CD4-positive, alpha-beta T cell treated with Interleukin-17A for 1 hour (primary cell): ENCODE results near the gene TGFBR3.
A peak's percentile ranks its signal among the peaks of the same experiment; 100 is the strongest.

Experiments
- DNase-seq: peaks from one replicate; pipeline ENCODE4 v3.0.0-alpha.2; 2020

TGFBR3 gene

GRCh38 chr1:91707114-91707889 is 178.6 kb downstream of the TGFBR3 start:
- no peak for DNase-seq

- DNase-seq = no peak
Observed at GRCh38 chr1:91706140-91706957, 179.6 kb downstream of the TGFBR3 start.

DNA sequence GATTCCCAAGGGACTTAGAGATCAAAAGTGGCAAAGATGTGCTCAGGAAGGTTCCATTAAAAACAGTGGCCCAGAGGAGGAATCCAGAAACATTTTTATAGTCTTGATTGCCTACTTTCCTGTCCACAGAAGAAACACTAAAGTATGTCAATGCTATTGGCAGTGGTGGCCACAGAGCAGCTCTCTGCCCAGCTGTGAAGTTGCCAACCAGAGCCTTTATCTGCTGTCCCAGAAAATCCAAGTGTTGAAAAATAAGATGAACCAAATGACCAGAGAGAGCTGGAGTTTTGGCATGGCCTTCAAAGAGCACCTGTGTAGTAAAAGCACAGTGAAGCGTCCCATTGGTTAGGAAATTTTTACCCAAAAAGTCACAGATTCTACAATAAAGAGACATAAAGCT is 181.2 kb downstream of the TGFBR3 start:
- no peak for DNase-seq

GRCh38 chr1:91703095-91703494 is 182.9 kb downstream of the TGFBR3 start:
- DNase-seq = no peak

GRCh38 chr1:91701472-91701869 is 184.5 kb downstream of the TGFBR3 start:
- no peak for DNase-seq

DNA sequence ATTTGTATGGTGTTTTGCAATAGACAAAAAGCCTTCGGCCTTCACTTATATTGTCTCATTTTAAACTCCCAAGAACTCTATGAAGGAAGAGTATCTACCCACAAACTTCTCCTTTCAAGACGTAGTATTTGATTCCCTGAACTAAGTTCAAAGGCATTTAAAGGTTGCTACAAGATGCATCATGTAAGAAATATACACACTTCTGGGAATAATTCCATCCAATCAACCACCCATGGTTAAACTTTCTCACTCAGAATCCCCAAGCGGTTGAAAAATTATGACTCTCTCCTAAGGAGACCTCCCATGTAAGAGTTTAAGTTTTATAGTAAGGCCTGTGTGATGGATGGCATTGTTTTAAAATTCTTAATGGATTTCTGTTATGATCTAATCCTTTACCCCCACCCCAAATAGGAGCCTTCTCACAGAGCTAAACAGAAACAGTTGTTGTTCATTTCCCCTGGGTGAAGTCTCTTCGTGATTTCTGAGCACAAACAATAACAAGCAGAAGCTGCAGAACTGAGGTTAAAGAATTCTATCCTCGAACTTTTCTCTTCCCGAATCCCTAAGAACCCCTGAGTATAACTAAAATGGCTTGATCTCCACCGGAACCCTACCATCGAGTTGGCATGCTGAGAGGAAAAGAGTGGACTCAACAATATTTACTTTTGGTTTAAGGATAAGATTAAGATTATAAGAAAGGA is 185.0 kb downstream of the TGFBR3 start:
- DNase-seq = no peak

- no peak for DNase-seq
Observed at GRCh38 chr1:91700332-91700731, 185.6 kb downstream of the TGFBR3 start.

GRCh38 chr1:91699339-91699974 is 186.5 kb downstream of the TGFBR3 start:
- DNase-seq = no peak

DNA sequence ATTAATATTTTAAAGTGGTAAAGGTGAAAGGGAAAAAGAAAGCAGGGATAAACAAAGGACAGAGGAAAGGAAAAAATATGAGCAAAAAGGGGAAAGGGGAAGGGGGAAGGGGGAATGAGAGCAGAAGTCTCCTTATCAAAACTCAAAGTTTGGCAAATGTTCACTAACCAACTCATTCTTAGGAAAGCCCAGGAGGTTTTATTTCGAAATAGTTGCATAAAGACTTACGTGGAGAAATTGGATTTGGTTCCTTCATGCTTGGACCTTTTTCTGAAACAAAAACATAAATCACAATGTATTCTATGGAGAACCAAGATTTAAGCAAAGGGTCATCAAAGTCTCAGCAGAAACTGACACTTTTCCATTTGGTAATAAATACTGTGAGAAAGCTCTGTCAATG is 188.1 kb downstream of the TGFBR3 start:
- DNase-seq = no peak

DNA sequence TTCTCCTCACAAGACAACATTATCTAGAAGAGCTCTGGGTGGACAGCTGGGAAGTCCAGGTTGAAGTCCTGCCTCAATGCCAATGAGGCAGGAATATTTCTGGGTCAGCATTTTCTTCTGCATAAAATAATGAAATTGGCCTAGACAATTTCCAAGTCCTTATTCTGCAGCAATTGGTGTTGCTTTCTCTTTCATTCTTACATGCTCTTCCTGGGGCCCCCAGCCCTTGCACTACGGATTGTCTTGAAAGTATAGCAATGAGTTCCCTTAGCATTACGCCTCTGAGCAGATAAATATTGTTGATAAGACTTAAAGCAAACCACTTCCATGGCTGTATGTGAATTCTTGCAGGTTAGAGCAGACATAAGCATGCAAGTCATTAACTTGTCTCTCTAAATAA is 188.5 kb downstream of the TGFBR3 start:
- peak; percentile 60 for DNase-seq

DNA sequence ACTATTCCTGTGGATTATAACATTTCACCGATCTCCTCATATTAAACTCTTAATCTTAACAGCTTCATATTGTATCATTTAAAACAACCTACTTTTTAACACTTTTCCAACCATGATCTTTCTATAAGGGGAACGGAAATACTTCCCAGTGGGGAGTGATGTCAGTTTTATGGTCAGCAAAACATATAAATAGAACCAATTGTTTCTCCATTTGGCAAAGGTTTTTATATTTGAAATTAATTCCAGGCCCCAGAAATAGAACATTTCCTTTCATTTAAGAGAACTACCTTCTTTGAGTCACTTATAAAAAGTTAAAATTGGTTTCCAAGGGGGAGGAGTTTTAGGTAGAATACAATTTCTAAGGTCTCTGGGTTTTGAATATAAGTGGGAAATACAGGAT is 189.6 kb downstream of the TGFBR3 start:
- no peak for DNase-seq

- no peak for DNase-seq
Observed at GRCh38 chr1:91693557-91693956, 192.4 kb downstream of the TGFBR3 start.

DNA sequence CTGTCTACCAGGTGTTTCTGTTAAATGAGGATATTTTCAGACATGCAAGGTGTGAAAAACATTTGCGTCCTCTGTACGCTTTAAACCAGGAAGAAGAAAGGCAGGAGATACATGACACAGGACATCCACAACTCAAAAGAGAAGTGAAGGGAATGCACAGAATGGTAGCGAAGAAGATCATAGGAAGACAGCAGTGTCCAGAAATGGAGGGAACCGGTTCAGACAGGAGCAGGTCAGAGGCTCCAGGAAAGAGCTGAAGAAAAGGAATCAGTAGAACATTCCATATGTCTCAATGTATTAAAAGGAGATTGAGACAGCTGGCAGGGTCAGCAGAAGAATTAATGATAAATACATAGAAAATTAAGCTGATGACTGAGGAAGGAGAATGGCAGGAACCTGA is 194.4 kb downstream of the TGFBR3 start:
- DNase-seq = no peak

- DNase-seq = no peak
Observed at GRCh38 chr1:91689641-91690481, 196.1 kb downstream of the TGFBR3 start.

DNA sequence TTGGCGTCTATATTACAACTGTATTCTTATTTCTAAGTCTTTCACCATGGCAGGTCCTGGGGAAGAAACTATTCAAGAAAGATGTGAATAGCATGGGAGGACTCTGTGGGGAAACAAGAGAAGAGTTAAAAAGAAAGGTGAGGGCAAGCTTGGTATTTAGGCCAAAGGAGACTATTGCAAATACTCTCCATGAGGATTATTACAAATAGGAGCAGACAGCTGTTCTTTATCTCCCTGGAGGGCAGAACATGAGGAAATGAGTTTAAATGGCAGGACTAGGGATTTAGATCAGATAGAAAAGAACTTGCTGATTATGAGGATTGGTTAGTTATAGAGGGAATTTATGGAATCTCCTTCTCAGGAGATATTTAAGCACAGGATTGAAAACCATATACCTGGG is 198.5 kb downstream of the TGFBR3 start:
- DNase-seq = no peak

- DNase-seq = no peak
Observed at GRCh38 chr1:91685994-91686393, 200.0 kb downstream of the TGFBR3 start.

GRCh38 chr1:91684481-91685196 is 201.3 kb downstream of the TGFBR3 start:
- peak; percentile 26 for DNase-seq

DNA sequence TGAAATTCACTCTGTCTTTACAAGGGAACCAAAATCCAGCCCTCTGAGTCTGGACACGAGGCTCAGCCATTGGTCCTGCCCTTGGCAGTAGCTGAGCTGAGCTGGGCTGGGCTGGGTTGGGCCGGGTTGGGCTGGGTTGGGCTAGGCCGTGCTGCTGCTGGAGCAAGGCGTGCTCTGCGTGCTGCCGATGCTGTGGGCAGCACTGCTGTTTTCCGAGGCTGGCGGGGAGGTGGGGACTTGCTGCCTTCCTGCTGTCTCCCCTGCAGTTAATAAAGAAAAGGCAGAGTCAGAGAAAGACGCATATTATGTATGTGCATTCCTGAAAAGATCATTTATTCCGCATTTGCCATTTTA is 202.4 kb downstream of the TGFBR3 start:
- DNase-seq = no peak

DNA sequence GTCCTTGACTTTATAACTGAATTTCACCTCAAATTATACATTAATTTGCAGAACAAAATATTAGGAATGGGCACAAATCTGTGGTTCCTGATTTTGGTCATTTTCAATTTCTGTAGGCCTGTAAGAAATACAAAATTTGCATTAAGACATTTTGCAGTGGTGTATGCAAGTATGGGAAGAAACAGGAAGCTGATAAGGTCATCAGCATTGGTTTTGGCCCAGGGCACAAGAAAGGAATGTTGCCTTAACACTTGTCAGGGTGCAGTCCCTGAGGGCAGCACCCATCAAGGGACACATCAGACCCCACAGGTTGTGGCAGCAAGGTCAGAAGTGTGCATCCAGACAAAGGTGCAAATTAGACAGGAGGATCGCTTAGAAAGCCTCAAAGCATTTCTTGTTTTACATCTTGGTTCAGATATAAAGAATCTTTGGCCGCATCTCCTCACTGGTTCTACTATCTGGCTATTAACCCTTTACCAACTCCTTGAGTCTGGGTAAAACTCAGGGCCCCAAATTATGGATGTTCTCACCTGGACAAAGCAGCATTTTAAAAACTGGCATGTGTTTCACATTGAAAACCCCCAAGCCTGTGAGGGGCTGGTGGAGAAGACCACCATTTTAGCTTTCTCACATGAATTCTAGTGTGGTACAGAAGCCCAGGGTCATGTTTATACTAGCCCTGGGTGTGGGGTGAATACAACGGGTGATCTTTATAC is 202.9 kb downstream of the TGFBR3 start:
- no peak for DNase-seq

DNA sequence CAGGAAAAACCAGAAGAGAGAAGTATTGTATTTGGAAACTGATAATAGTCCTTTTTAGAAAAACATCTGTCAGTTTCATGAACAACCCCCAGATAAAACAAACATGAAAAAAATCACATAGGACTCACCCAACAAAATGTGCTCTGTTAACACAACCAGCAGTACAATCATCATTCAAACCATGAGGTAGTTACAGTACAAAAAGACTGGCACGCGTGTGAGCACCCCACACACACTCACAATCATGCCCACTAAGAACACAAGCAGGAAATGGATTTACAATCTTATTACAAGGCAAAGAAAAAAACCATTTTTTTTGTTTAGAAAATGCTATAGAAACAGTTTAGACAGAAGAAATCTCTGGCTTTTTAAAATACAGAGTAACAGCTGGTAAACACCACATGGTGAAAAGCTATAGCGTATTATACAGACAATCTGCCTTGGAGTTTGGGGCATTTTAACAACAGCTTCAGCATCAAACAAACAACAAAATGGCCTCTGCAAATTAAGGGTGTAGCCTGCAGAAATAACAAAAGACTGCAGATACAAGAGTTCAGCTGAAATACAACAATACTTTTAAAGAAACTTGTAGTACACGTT is 205.3 kb downstream of the TGFBR3 start:
- no peak for DNase-seq

DNA sequence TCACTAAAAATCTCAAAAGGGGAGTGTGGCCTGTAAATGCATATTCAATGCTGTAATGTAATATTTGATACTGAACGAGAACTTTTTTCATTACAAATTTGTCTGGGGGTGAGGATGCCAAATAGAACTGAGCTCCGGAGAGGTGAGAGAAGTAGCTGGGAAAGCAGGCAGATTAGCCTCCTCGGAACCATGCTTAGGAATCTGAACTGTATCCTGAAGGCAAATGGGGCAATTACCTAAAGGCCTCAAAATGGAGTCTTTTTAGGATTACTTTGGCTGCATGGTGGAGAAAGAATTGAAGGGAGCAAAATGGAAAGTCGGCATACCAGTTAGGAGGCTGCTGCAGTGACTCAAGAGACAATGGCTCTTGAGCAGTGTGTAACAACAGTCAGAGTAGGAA is 206.5 kb downstream of the TGFBR3 start:
- DNase-seq = no peak
